Keratinocyte (primary cell): ENCODE results near the gene MIGA2.

ENCODE experiments used
- CTCF ChIP-seq, 3 experiments: IDR thresholded peaks in 1 of 3; conservative IDR thresholded peaks in 1 of 3; optimal IDR thresholded peaks in 1 of 3; 2 replicates in 2 of 3; 3 replicates in 1 of 3; pipeline versions ENCODE3 to v1.5.1; 2011; ENCODE audit warnings: low read length in 3 of 3, mild to moderate bottlenecking in 3 of 3, moderate library complexity in 2 of 3, control low read depth in 1 of 3, inconsistent platforms in 1 of 3; ENCODE audit not compliant: insufficient read depth in 2 of 3; ENCODE audit errors: extremely low read depth in 1 of 3
- EZH2 ChIP-seq: IDR thresholded peaks from one replicate; pipeline ENCODE4 v1.6.1; 2012; ENCODE audit warnings: inconsistent platforms, mild to moderate bottlenecking, low read length, moderate library complexity

- TF ChIP-seq CTCF (optimal IDR thresholded peaks at IDR 0.05 in 1 of 3, IDR thresholded peaks at IDR 0.05 in 1 of 3, conservative IDR thresholded peaks at IDR 0.05 in 1 of 3; ENCODE audit: extremely low read depth in 1 of 3, insufficient read depth in 2 of 3, low read length in 3 of 3) (no peak), EZH2 (no peak)
Measured at GRCh38 chr9:129031514-129031913, 4.9 kb upstream of the MIGA2 start.
